Keratinocyte (primary cell): ENCODE data around the gene MTA3. TPM values are rescaled to one million over a fixed set of nuclear protein-coding genes. Genes with fewer than 3 reads are reported as not detected.

Source experiments
- DNase-seq: peaks from one replicate; pipeline ENCODE4 v3.0.0-alpha.2; 2011; ENCODE audit warnings: low read depth, missing footprints, low spot score
- FAIRE-seq: peaks from 2 replicates; lab custom pipeline; 2011; peaks lifted over from hg19 to GRCh38; lab: Jason Lieb, UNC
- H2AFZ ChIP-seq: 2 replicates; pipeline ENCODE4 v1.6.0; 2012; ENCODE audit warnings: low read length, control low read depth, inconsistent platforms; ENCODE audit not compliant: control insufficient read depth
- H3K27ac ChIP-seq: 2 replicates; pipeline ENCODE4 v1.5.1; 2011; ENCODE audit warnings: low read length; ENCODE audit not compliant: control insufficient read depth, insufficient read depth
- H3K27me3 ChIP-seq: 3 replicates; pipeline ENCODE4 v1.6.0; 2011; ENCODE audit warnings: low read length; ENCODE audit not compliant: control insufficient read depth, insufficient read depth; ENCODE audit errors: extremely low read depth
- H3K36me3 ChIP-seq, 2 experiments: 2 replicates in 1 of 2; 3 replicates in 1 of 2; pipeline ENCODE4 v1.5.1; 2011; ENCODE audit warnings: low read length in 2 of 2, mild to moderate bottlenecking in 1 of 2; ENCODE audit not compliant: control insufficient read depth in 2 of 2, insufficient read depth in 2 of 2; ENCODE audit errors: extremely low read depth in 1 of 2
- H3K4me1 ChIP-seq: 3 replicates; pipeline ENCODE4 v1.5.1; 2011; ENCODE audit warnings: low read length; ENCODE audit not compliant: control insufficient read depth, insufficient read depth; ENCODE audit errors: extremely low read depth
- H3K4me2 ChIP-seq: 3 replicates; pipeline ENCODE4 v1.6.0; 2011; ENCODE audit warnings: low read depth, low read length; ENCODE audit not compliant: control insufficient read depth, insufficient read depth; ENCODE audit errors: extremely low read depth
- H3K4me3 ChIP-seq, 3 experiments: fragments of 200-600 bp in 1 of 3; sonication (generic) in 1 of 3; 2 replicates in 2 of 3; 3 replicates in 1 of 3; pipeline ENCODE4 v1.5.1; 2011 to 2016; ENCODE audit warnings: low read length in 3 of 3, mild to moderate bottlenecking in 3 of 3, control low read depth in 2 of 3, inconsistent platforms in 1 of 3, low read depth in 1 of 3, mixed read lengths in 1 of 3, mixed run types in 1 of 3, moderate library complexity in 1 of 3; ENCODE audit not compliant: control insufficient read depth in 2 of 3, insufficient read depth in 2 of 3; ENCODE audit errors: extremely low read depth in 1 of 3
- H3K79me2 ChIP-seq: 2 replicates; pipeline ENCODE4 v1.6.0; 2012; ENCODE audit warnings: low read length; ENCODE audit not compliant: control insufficient read depth, insufficient read depth
- H3K9ac ChIP-seq: 3 replicates; pipeline ENCODE4 v1.6.0; 2011; ENCODE audit warnings: low read length; ENCODE audit not compliant: control insufficient read depth, insufficient read depth; ENCODE audit errors: extremely low read depth
- H3K9me1 ChIP-seq: 3 replicates; pipeline ENCODE4 v1.6.0; 2011; ENCODE audit warnings: low read length; ENCODE audit not compliant: control insufficient read depth, insufficient read depth; ENCODE audit errors: extremely low read depth
- H3K9me3 ChIP-seq: 2 replicates; pipeline ENCODE4 v1.5.1; 2012; ENCODE audit warnings: low read depth, low read length; ENCODE audit not compliant: control insufficient read depth
- H4K20me1 ChIP-seq: 3 replicates; pipeline ENCODE4 v1.6.0; 2011; ENCODE audit warnings: low read length; ENCODE audit not compliant: control insufficient read depth, insufficient read depth; ENCODE audit errors: extremely low read depth
- EZH2 ChIP-seq: IDR thresholded peaks from one replicate; pipeline ENCODE4 v1.6.1; 2012; ENCODE audit warnings: inconsistent platforms, mild to moderate bottlenecking, low read length, moderate library complexity
- dilution Hi-C: fragments of 300-500 bp; cut with MboI; formaldehyde crosslinking; loops from one replicate; pipeline ENCODE4 v1.7.0; 2020; ENCODE audit warnings: low sequenced_read_pairs; ENCODE audit not compliant: extremely low pct_ligation_motif_present
- polyA plus RNA-seq, 5 experiments: library from polyadenylated mRNA; depleted of rRNA in 3 of 5; stranded (reverse) in 3 of 5; stranded (forward) in 1 of 5; unstranded in 1 of 5; fragments of >200 nt; gene quantifications; 1 replicate in 1 of 5; 2 replicates in 3 of 5; 3 replicates in 1 of 5; pipeline versions ENCODE4 v1.2.1 to v1.2.3, GENCODE V29; 2011 to 2012; ENCODE audit warnings: missing spikeins in 2 of 5, low read depth in 1 of 5, low replicate concordance in 1 of 5
- TF ChIP-seq, protein P1 (sequence below), 3 experiments: IDR thresholded peaks in 1 of 3; conservative IDR thresholded peaks in 1 of 3; optimal IDR thresholded peaks in 1 of 3; 2 replicates in 2 of 3; 3 replicates in 1 of 3; pipeline versions ENCODE3 to v1.5.1; 2011; ENCODE audit warnings: low read length in 3 of 3, mild to moderate bottlenecking in 3 of 3, moderate library complexity in 2 of 3, control low read depth in 1 of 3, inconsistent platforms in 1 of 3; ENCODE audit not compliant: insufficient read depth in 2 of 3; ENCODE audit errors: extremely low read depth in 1 of 3

MTA3 gene
- polyA plus RNA-seq, 1 donor (not counting 4 experiments of a cell fraction or from before 2014, with no cell fraction given), result 34.3 TPM

GRCh38 chr2:42569116-42569711, 782 bp downstream of the MTA3 start:
- Histone ChIP-seq H3K79me2 (peaks cover 12% of the 10 kb centered on the region), H3K9me1 (no peaks in the 10 kb centered on the region), H2AFZ (peak overlapping the region; percentile 84), H3K9me3 (no peaks in the 10 kb centered on the region), H3K4me1 (peaks cover 6% of the 10 kb centered on the region), H3K4me3 (peak overlapping the region; percentile 70 to 83 (median 81)), H3K27ac (peak overlapping the region; percentile 64), H3K9ac (peak overlapping the region; percentile 78), H4K20me1 (no peaks in the 10 kb centered on the region), H3K27me3 (no peaks in the 10 kb centered on the region), H3K4me2 (peak overlapping the region; percentile 90), H3K36me3 (peaks cover 0 to 2% of the 10 kb centered on the region in 2 experiments)
- DNase-seq, result no peak
- dilution Hi-C loops, result no loop called here
- no peak for TF ChIP-seq EZH2
- TF ChIP-seq, protein P1, sequence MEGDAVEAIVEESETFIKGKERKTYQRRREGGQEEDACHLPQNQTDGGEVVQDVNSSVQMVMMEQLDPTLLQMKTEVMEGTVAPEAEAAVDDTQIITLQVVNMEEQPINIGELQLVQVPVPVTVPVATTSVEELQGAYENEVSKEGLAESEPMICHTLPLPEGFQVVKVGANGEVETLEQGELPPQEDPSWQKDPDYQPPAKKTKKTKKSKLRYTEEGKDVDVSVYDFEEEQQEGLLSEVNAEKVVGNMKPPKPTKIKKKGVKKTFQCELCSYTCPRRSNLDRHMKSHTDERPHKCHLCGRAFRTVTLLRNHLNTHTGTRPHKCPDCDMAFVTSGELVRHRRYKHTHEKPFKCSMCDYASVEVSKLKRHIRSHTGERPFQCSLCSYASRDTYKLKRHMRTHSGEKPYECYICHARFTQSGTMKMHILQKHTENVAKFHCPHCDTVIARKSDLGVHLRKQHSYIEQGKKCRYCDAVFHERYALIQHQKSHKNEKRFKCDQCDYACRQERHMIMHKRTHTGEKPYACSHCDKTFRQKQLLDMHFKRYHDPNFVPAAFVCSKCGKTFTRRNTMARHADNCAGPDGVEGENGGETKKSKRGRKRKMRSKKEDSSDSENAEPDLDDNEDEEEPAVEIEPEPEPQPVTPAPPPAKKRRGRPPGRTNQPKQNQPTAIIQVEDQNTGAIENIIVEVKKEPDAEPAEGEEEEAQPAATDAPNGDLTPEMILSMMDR (optimal IDR thresholded peaks at IDR 0.05 in 1 of 3, IDR thresholded peaks at IDR 0.05 in 1 of 3, conservative IDR thresholded peaks at IDR 0.05 in 1 of 3; ENCODE audit: extremely low read depth in 1 of 3, insufficient read depth in 2 of 3, low read length in 3 of 3), result no peak
- no peak for FAIRE-seq

DNA sequence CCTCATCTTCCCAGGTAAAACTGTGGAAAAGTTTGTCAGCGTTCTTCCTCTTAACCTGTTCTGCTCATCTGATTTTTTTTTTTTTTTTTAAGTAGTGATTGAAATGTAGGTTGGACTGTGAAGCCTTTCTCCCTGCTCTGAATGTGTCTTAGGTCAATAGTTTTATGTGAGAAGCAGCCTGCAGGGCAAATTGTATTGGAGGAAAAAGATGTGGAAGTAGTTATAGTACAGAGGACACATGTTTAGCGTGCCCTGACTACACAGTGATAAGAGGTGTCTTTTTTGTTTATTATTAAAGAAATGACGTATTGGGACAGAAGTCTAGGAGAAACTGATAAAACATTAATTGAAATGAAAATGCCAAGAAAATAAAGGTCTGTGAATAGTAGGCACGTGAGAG, 1.5 kb downstream of the MTA3 start:
- no peaks in the 10 kb centered on the region for H3K27me3 ChIP-seq
- H3K9me1 ChIP-seq, result no peaks in the 10 kb centered on the region
- no peak for DNase-seq
- peak overlapping the region; percentile 90 for H3K4me2 ChIP-seq
- H4K20me1 ChIP-seq, result no peaks in the 10 kb centered on the region
- no peak for TF ChIP-seq EZH2
- TF ChIP-seq, protein P1 (optimal IDR thresholded peaks at IDR 0.05 in 1 of 3, IDR thresholded peaks at IDR 0.05 in 1 of 3, conservative IDR thresholded peaks at IDR 0.05 in 1 of 3; ENCODE audit: extremely low read depth in 1 of 3, insufficient read depth in 2 of 3, low read length in 3 of 3), result no peak
- peak overlapping the region; percentile 78 for H3K9ac ChIP-seq
- peaks cover 12% of the 10 kb centered on the region for H3K79me2 ChIP-seq
- no peaks in the 10 kb centered on the region for H3K9me3 ChIP-seq
- no peak for FAIRE-seq
- no peak overlapping the region for H2AFZ ChIP-seq
- H3K4me3 ChIP-seq, result peak overlapping the region; percentile 70 to 83 (median 81)
- dilution Hi-C loops, result no loop called here
- H3K27ac ChIP-seq, result no peak overlapping the region
- H3K4me1 ChIP-seq, result peaks cover 6% of the 10 kb centered on the region
- peaks cover 0 to 3% of the 10 kb centered on the region in 2 experiments for H3K36me3 ChIP-seq
